Hepatocyte (in vitro differentiated cells): ENCODE measurements around the gene ASS1. TPM values are rescaled to one million over a fixed set of nuclear protein-coding genes. Genes with fewer than 3 reads are reported as not detected.

ENCODE experiments used
- DNase-seq: peaks from one replicate; pipeline ENCODE4 v3.0.0-alpha.2; 2016; ENCODE audit warnings: low spot score
- H2AFZ ChIP-seq: fragments of 200-600 bp; sonication (generic); 2 replicates; pipeline ENCODE4 v1.6.0; 2016; ENCODE audit warnings: antibody characterized with exemption, mild to moderate bottlenecking
- H3K27ac ChIP-seq: fragments of 200-600 bp; sonication (generic); 2 replicates; pipeline ENCODE4 v1.5.1; 2016; ENCODE audit warnings: mild to moderate bottlenecking
- H3K27me3 ChIP-seq: fragments of 200-600 bp; sonication (generic); 2 replicates; pipeline ENCODE4 v1.6.1; 2016
- H3K36me3 ChIP-seq: fragments of 200-600 bp; sonication (generic); replicated peaks from 2 replicates; pipeline ENCODE4 v1.5.1; 2016; ENCODE audit warnings: low read depth; ENCODE audit not compliant: insufficient read depth
- H3K4me1 ChIP-seq: fragments of 200-600 bp; sonication (generic); 2 replicates; pipeline ENCODE4 v1.5.1; 2016; ENCODE audit warnings: mild to moderate bottlenecking, moderate library complexity; ENCODE audit not compliant: insufficient read depth
- H3K4me2 ChIP-seq: fragments of 200-600 bp; sonication (generic); 2 replicates; pipeline ENCODE4 v1.6.0; 2016
- H3K4me3 ChIP-seq: fragments of 200-600 bp; sonication (generic); 2 replicates; pipeline ENCODE4 v1.5.1; 2016; ENCODE audit warnings: mild to moderate bottlenecking
- H3K79me2 ChIP-seq: fragments of 200-600 bp; sonication (generic); 2 replicates; pipeline ENCODE4 v1.6.0; 2017; ENCODE audit warnings: mild to moderate bottlenecking
- H3K9me2 ChIP-seq: fragments of 200-600 bp; sonication (generic); replicated peaks from 2 replicates; pipeline ENCODE4 v1.6.0; 2017; ENCODE audit warnings: mild to moderate bottlenecking; ENCODE audit not compliant: insufficient read depth
- H3K9me3 ChIP-seq: fragments of 200-600 bp; sonication (generic); 2 replicates; pipeline ENCODE4 v1.5.1; 2016; ENCODE audit warnings: low read depth, mild to moderate bottlenecking
- H4K20me1 ChIP-seq: fragments of 200-600 bp; sonication (generic); 2 replicates; pipeline ENCODE4 v1.6.0; 2016; ENCODE audit warnings: mild to moderate bottlenecking; ENCODE audit not compliant: insufficient read depth, poor library complexity, severe bottlenecking
- CTCF ChIP-seq: fragments of 200-600 bp; sonication (generic); IDR thresholded peaks from 2 replicates; pipeline ENCODE4 v1.5.1; 2016; ENCODE audit warnings: antibody characterized with exemption, mild to moderate bottlenecking; ENCODE audit not compliant: poor library complexity
- EZH2 ChIP-seq: fragments of 200-600 bp; sonication (generic); IDR thresholded peaks from 2 replicates; pipeline ENCODE4 v1.6.1; 2016; ENCODE audit warnings: antibody characterized with exemption, mild to moderate bottlenecking, borderline replicate concordance
- EZH2phosphoT487 ChIP-seq: fragments of 200-600 bp; sonication (generic); IDR thresholded peaks from one replicate; pipeline ENCODE4 v1.6.1; 2018; ENCODE audit warnings: antibody characterized with exemption, mild to moderate bottlenecking, low read depth, moderate library complexity; ENCODE audit not compliant: unreplicated experiment, severe bottlenecking
- WGBS: methylation state at CpG from one replicate; pipeline ENCODE4 v1.1.6; 2016; ENCODE audit warnings: low lambda C conversion rate; ENCODE audit errors: missing lambda C conversion rate; 5-methylcytosine and 5-hydroxymethylcytosine counted together
- polyA plus RNA-seq: library from polyadenylated mRNA; unstranded; fragments of >200 nt; fragmentation: Nextera tagmentation; extraction: Ambion mirVana; gene quantifications from 2 replicates; pipeline ENCODE4 v1.2.1, GENCODE V29; 2016
- total RNA-seq: library from RNA; depleted of rRNA; stranded (reverse); fragments of >200 nt; gene quantifications from 2 replicates; pipeline ENCODE4 v1.2.3, GENCODE V29; 2014

Gene ASS1
- total and polyA plus RNA-seq, 2 experiments from 2014 or later = 145 to 292 TPM

- no peaks in the 10 kb centered on the region for H3K9me2 ChIP-seq
- H3K4me3 ChIP-seq = no peak overlapping the region
- H3K36me3 ChIP-seq = no peaks in the 10 kb centered on the region
- H3K9me3 ChIP-seq = no peaks in the 10 kb centered on the region
- no peaks in the 10 kb centered on the region for H4K20me1 ChIP-seq
- no peaks in the 10 kb centered on the region for H3K79me2 ChIP-seq
- no peak overlapping the region for H2AFZ ChIP-seq
- no peak overlapping the region for H3K27ac ChIP-seq
- no peaks in the 10 kb centered on the region for H3K4me1 ChIP-seq
- H3K27me3 ChIP-seq = no peaks in the 10 kb centered on the region
- no peak for TF ChIP-seq EZH2
- no peak for TF ChIP-seq CTCF
- no peak for TF ChIP-seq EZH2phosphoT487
- WGBS = 93% methylated on average over 3 of the region's 3 CpGs
- no peak for DNase-seq
- H3K4me2 ChIP-seq = no peak overlapping the region
Measured at GRCh38 chr9:130402243-130402642, 42.5 kb upstream of the ASS1 start.

- Histone ChIP-seq H3K4me2 (no peak overlapping the region), H3K4me1 (no peaks in the 10 kb centered on the region), H3K79me2 (no peaks in the 10 kb centered on the region), H2AFZ (no peak overlapping the region), H3K9me2 (no peaks in the 10 kb centered on the region), H3K4me3 (no peak overlapping the region), H4K20me1 (no peaks in the 10 kb centered on the region), H3K36me3 (no peaks in the 10 kb centered on the region), H3K9me3 (no peaks in the 10 kb centered on the region), H3K27ac (no peak overlapping the region), H3K27me3 (no peaks in the 10 kb centered on the region)
- no peak for DNase-seq
- no peak for TF ChIP-seq EZH2
- 86% methylated on average over 25 of the region's 28 CpGs for WGBS
Measured at GRCh38 chr9:130402645-130403440, 41.9 kb upstream of the ASS1 start.

GRCh38 chr9:130405657-130406257 is 39.0 kb upstream of the ASS1 start:
- Histone ChIP-seq H3K4me3 (no peak overlapping the region), H3K9me3 (no peaks in the 10 kb centered on the region), H3K4me2 (no peak overlapping the region), H3K36me3 (no peaks in the 10 kb centered on the region), H3K27ac (no peak overlapping the region), H3K9me2 (no peaks in the 10 kb centered on the region), H3K4me1 (no peaks in the 10 kb centered on the region), H2AFZ (no peak overlapping the region), H3K27me3 (no peaks in the 10 kb centered on the region), H4K20me1 (no peaks in the 10 kb centered on the region), H3K79me2 (no peaks in the 10 kb centered on the region)
- no peak for DNase-seq
- 93% methylated on average over 22 of the region's 22 CpGs for WGBS
- TF ChIP-seq EZH2phosphoT487 (no peak), EZH2 (no peak), CTCF (no peak)

GRCh38 chr9:130406278-130406895 is 38.4 kb upstream of the ASS1 start:
- H3K4me1 ChIP-seq = no peaks in the 10 kb centered on the region
- H2AFZ ChIP-seq = no peak overlapping the region
- no peaks in the 10 kb centered on the region for H3K9me3 ChIP-seq
- no peak overlapping the region for H3K4me3 ChIP-seq
- TF ChIP-seq EZH2phosphoT487 (no peak), CTCF (no peak), EZH2 (no peak)
- no peaks in the 10 kb centered on the region for H3K36me3 ChIP-seq
- 87% methylated on average over 10 of the region's 10 CpGs for WGBS
- no peaks in the 10 kb centered on the region for H3K9me2 ChIP-seq
- no peaks in the 10 kb centered on the region for H3K79me2 ChIP-seq
- no peak overlapping the region for H3K4me2 ChIP-seq
- H3K27me3 ChIP-seq = no peaks in the 10 kb centered on the region
- no peak overlapping the region for H3K27ac ChIP-seq
- no peak for DNase-seq
- H4K20me1 ChIP-seq = no peaks in the 10 kb centered on the region
